HEK293 (cell line): ENCODE measurements around the gene ASCC1.

ENCODE experiments used
- SP2 ChIP-seq: fragments of 450-650 bp; formaldehyde crosslinking; IDR thresholded peaks from 2 replicates; pipeline ENCODE4 v1.5.1; 2016; ENCODE audit warnings: missing biosample characterization, missing genetic modification characterization
- TRIM28 ChIP-seq: IDR thresholded peaks from 2 replicates; pipeline ENCODE4 v1.6.1; 2011; ENCODE audit warnings: low read length, control low read depth, borderline replicate concordance
- YY1 ChIP-seq: fragments of 450-650 bp; formaldehyde crosslinking; IDR thresholded peaks from 2 replicates; pipeline ENCODE4 v1.5.1; 2018; ENCODE audit warnings: missing biosample characterization, missing genetic modification characterization
- ZBTB17 ChIP-seq: fragments of 450-650 bp; formaldehyde crosslinking; IDR thresholded peaks from 2 replicates; pipeline ENCODE4 v1.5.1; 2016; ENCODE audit warnings: missing biosample characterization, missing genetic modification characterization
- ZBTB48 ChIP-seq: fragments of 450-650 bp; formaldehyde crosslinking; IDR thresholded peaks from 2 replicates; pipeline ENCODE4 v1.5.1; 2016; ENCODE audit warnings: missing biosample characterization, missing genetic modification characterization
- ZBTB7A ChIP-seq: fragments of 450-650 bp; formaldehyde crosslinking; IDR thresholded peaks from 2 replicates; pipeline ENCODE4 v1.5.1; 2016; ENCODE audit warnings: low read depth, missing biosample characterization, missing genetic modification characterization
- ZFP37 ChIP-seq: fragments of 450-650 bp; formaldehyde crosslinking; IDR thresholded peaks from 2 replicates; pipeline ENCODE4 v1.5.1; 2016; ENCODE audit warnings: missing biosample characterization, missing genetic modification characterization
- ZNF214 ChIP-seq: fragments of 450-650 bp; formaldehyde crosslinking; IDR thresholded peaks from 2 replicates; pipeline ENCODE4 v1.5.1; 2017; ENCODE audit warnings: missing biosample characterization, mild to moderate bottlenecking, missing genetic modification characterization, borderline replicate concordance
- ZNF37A ChIP-seq: fragments of 450-650 bp; IDR thresholded peaks from 2 replicates; pipeline ENCODE4 v1.5.1; 2018; ENCODE audit warnings: missing biosample characterization, missing genetic modification characterization
- ZNF747 ChIP-seq: fragments of 450-650 bp; formaldehyde crosslinking; IDR thresholded peaks from 2 replicates; pipeline ENCODE4 v1.5.1; 2016; ENCODE audit warnings: missing biosample characterization, missing genetic modification characterization
- ZNF791 ChIP-seq: fragments of 450-650 bp; formaldehyde crosslinking; IDR thresholded peaks from 2 replicates; pipeline ENCODE4 v1.5.1; 2016; ENCODE audit warnings: missing biosample characterization, missing genetic modification characterization
- TF ChIP-seq, protein P1 (sequence below): fragments of 450-650 bp; formaldehyde crosslinking; IDR thresholded peaks from 2 replicates; pipeline ENCODE4 v1.5.1; 2016; ENCODE audit warnings: missing biosample characterization, missing genetic modification characterization
- TF ChIP-seq, protein P2 (sequence below): fragments of 450-650 bp; formaldehyde crosslinking; IDR thresholded peaks from 2 replicates; pipeline ENCODE4 v1.5.1; 2017; ENCODE audit warnings: missing biosample characterization, missing genetic modification characterization
- TF ChIP-seq, protein P3 (sequence below): fragments of 450-650 bp; formaldehyde crosslinking; IDR thresholded peaks from 2 replicates; pipeline ENCODE4 v1.5.1; 2016; ENCODE audit warnings: missing biosample characterization, missing genetic modification characterization

DNA sequence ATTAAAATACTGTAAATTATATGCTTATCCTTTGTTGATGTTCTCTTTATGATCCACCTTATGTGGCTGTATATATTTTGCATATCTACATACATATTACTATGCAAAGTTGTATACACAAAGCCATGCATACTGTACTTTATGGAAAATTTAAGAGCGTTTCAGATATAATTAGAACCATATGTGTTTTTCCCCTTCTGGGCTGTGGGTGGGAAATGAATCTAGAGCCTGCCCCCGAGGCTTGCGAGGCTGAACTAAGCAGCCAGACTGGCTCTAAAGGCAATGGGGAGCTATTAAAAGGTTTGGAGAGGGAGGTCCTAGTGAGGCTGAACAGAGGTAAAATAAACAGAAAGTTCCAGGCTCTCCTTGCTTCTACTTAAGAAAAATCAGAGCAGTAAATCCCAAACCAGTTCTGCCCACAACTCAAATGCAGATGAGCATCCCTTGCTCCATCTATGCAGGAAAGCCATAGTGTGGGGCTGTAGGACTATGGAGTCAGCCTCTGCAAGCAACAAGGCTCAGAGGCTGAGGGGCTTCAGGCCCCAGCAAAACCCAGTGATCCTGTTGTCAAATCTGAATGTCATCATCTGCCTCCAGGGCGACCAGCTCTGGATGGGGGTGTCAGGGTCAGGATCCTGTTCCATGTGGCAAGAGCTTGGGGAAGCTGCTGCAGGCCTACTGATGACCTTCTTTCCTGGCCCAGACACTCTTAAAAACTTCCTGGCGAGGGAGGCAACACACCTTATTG, 43.6 kb upstream of the ASCC1 start:
- TF ChIP-seq, protein P1, sequence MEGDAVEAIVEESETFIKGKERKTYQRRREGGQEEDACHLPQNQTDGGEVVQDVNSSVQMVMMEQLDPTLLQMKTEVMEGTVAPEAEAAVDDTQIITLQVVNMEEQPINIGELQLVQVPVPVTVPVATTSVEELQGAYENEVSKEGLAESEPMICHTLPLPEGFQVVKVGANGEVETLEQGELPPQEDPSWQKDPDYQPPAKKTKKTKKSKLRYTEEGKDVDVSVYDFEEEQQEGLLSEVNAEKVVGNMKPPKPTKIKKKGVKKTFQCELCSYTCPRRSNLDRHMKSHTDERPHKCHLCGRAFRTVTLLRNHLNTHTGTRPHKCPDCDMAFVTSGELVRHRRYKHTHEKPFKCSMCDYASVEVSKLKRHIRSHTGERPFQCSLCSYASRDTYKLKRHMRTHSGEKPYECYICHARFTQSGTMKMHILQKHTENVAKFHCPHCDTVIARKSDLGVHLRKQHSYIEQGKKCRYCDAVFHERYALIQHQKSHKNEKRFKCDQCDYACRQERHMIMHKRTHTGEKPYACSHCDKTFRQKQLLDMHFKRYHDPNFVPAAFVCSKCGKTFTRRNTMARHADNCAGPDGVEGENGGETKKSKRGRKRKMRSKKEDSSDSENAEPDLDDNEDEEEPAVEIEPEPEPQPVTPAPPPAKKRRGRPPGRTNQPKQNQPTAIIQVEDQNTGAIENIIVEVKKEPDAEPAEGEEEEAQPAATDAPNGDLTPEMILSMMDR (tag by site-specific recombination), result no peak
- TF ChIP-seq ZNF791 (no peak), ZNF214 (tag by site-specific recombination) (no peak), ZBTB48 (tag by site-specific recombination) (no peak), ZFP37 (no peak), ZNF747 (tag by site-specific recombination) (no peak), SP2 (peak; percentile 25; the same call in 1 of the 2 replicates), YY1 (tag by site-specific recombination) (no peak), ZNF37A (no peak), ZBTB17 (tag by site-specific recombination) (no peak), TRIM28 (no peak), ZBTB7A (tag by site-specific recombination) (no peak)
- TF ChIP-seq, protein P2, sequence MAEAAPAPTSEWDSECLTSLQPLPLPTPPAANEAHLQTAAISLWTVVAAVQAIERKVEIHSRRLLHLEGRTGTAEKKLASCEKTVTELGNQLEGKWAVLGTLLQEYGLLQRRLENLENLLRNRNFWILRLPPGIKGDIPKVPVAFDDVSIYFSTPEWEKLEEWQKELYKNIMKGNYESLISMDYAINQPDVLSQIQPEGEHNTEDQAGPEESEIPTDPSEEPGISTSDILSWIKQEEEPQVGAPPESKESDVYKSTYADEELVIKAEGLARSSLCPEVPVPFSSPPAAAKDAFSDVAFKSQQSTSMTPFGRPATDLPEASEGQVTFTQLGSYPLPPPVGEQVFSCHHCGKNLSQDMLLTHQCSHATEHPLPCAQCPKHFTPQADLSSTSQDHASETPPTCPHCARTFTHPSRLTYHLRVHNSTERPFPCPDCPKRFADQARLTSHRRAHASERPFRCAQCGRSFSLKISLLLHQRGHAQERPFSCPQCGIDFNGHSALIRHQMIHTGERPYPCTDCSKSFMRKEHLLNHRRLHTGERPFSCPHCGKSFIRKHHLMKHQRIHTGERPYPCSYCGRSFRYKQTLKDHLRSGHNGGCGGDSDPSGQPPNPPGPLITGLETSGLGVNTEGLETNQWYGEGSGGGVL, result peak; percentile 43
- TF ChIP-seq, protein P3, sequence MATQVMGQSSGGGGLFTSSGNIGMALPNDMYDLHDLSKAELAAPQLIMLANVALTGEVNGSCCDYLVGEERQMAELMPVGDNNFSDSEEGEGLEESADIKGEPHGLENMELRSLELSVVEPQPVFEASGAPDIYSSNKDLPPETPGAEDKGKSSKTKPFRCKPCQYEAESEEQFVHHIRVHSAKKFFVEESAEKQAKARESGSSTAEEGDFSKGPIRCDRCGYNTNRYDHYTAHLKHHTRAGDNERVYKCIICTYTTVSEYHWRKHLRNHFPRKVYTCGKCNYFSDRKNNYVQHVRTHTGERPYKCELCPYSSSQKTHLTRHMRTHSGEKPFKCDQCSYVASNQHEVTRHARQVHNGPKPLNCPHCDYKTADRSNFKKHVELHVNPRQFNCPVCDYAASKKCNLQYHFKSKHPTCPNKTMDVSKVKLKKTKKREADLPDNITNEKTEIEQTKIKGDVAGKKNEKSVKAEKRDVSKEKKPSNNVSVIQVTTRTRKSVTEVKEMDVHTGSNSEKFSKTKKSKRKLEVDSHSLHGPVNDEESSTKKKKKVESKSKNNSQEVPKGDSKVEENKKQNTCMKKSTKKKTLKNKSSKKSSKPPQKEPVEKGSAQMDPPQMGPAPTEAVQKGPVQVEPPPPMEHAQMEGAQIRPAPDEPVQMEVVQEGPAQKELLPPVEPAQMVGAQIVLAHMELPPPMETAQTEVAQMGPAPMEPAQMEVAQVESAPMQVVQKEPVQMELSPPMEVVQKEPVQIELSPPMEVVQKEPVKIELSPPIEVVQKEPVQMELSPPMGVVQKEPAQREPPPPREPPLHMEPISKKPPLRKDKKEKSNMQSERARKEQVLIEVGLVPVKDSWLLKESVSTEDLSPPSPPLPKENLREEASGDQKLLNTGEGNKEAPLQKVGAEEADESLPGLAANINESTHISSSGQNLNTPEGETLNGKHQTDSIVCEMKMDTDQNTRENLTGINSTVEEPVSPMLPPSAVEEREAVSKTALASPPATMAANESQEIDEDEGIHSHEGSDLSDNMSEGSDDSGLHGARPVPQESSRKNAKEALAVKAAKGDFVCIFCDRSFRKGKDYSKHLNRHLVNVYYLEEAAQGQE (tag by site-specific recombination), result no peak
